HFFc6 (cell line): Measurements from ENCODE around the gene ZNF583. TPM values are rescaled to one million over a fixed set of nuclear protein-coding genes. Genes with fewer than 3 reads are reported as not detected.
A peak's percentile ranks its signal among the peaks of the same experiment; 100 is the strongest.

Experiments used
- DNase-seq: peaks from one replicate; pipeline ENCODE4 v3.0.0-alpha.2; 2018
- H3K27ac Mint-ChIP-seq: 2 replicates; pipeline ENCODE4 v1.8.0; 2020; ENCODE audit warnings: mild to moderate bottlenecking, mixed read lengths
- H3K27me3 Mint-ChIP-seq: 2 replicates; pipeline ENCODE4 v1.8.0; 2021; ENCODE audit warnings: mild to moderate bottlenecking, moderate library complexity, mixed read lengths; ENCODE audit not compliant: insufficient read depth
- H3K36me3 Mint-ChIP-seq: 2 replicates; pipeline ENCODE4 v1.8.0; 2021; ENCODE audit warnings: low read depth, mixed read lengths
- H3K4me1 Mint-ChIP-seq: 2 replicates; pipeline ENCODE4 v1.8.0; 2020; ENCODE audit warnings: low read depth, mixed read lengths
- H3K4me3 Mint-ChIP-seq: 2 replicates; pipeline ENCODE4 v1.8.0; 2020; ENCODE audit warnings: mild to moderate bottlenecking, moderate library complexity, mixed read lengths
- H3K9me3 Mint-ChIP-seq: 2 replicates; pipeline ENCODE4 v1.8.0; 2020; ENCODE audit warnings: mild to moderate bottlenecking, mixed read lengths
- CTCF ChIP-seq: fragments of 200-600 bp; sonication (generic); IDR thresholded peaks from 2 replicates; pipeline ENCODE4 v1.5.0; 2021; ENCODE audit warnings: antibody characterized with exemption, mild to moderate bottlenecking
- total RNA-seq, 6 experiments: library from RNA; stranded (reverse); fragmentation: NEBNext Ultra II Directional; extraction: Animal tissue kit (Norgen Biotek cat#: 25700); gene quantifications; 2 replicates in 1 of 6; 3 replicates in 5 of 6; pipeline ENCODE4 v1.2.3, GENCODE V29; 2021

ZNF583 gene
- total RNA-seq, 6 experiments from 2014 or later, result 3.5 to 5.3 (median 4.5) TPM

- Mint-ChIP-seq H3K27ac (peak overlapping the region; percentile 98; the same call in 1 of the 2 replicates), H3K27me3 (peaks cover 2% of the 10 kb centered on the region), H3K36me3 (peaks cover 23% of the 10 kb centered on the region), H3K9me3 (peaks cover 81% of the 10 kb centered on the region), H3K4me3 (peak overlapping the region; percentile 91; the same call in 1 of the 2 replicates), H3K4me1 (no peaks in the 10 kb centered on the region; the same call in 1 of the 2 replicates)
- DNase-seq, result no peak
- no peak for TF ChIP-seq CTCF
These were observed 72.0 kb downstream of the ZNF583 start for GRCh38 chr19:56476093-56476492.

Other genes starting within 250 kb of the ZNF583 start
- not detected for gene GALP, start 228.3 kb upstream of the ZNF583 start, total RNA-seq
- gene ZSCAN5B, start 206.5 kb upstream of the ZNF583 start, total RNA-seq, result under 1 TPM in 1 of 6 experiments, not detected in 5; 0.12 TPM
- gene ZSCAN5C, start 202.1 kb upstream of the ZNF583 start, total RNA-seq, result not detected
- gene EDDM13, start 131.6 kb upstream of the ZNF583 start, total RNA-seq, result not detected
- 1 to 10 TPM; 5.0 to 6.8 (median 5.8) TPM for gene ZSCAN5A, start 89.5 kb upstream of the ZNF583 start, total RNA-seq
- 1 to 10 TPM in 3 of 6 experiments, under 1 TPM in 3; 0.37 to 1.2 (median 0.81) TPM for gene ZNF582, start 10.8 kb upstream of the ZNF583 start, total RNA-seq
- 1 to 10 TPM in 2 of 6 experiments, under 1 TPM in 4; 0.13 to 2.2 (median 0.49) TPM for gene ZNF667, start 73.0 kb downstream of the ZNF583 start, total RNA-seq
- gene ZNF471, start 103.5 kb downstream of the ZNF583 start, total RNA-seq, result 1 to 10 TPM; 2.0 to 2.8 (median 2.3) TPM
- 1 to 10 TPM; 3.8 to 5.8 (median 5.0) TPM for gene ZFP28, start 134.6 kb downstream of the ZNF583 start, total RNA-seq
- 1 to 10 TPM; 2.2 to 3.1 (median 2.6) TPM for gene ZNF470, start 163.1 kb downstream of the ZNF583 start, total RNA-seq
- 1 to 10 TPM; 5.1 to 5.9 (median 5.6) TPM for gene ZNF71, start 191.0 kb downstream of the ZNF583 start, total RNA-seq
- under 1 TPM in 2 of 6 experiments, not detected in 4; 0.21 TPM for gene SMIM17, start 238.8 kb downstream of the ZNF583 start, total RNA-seq